SK-N-SH treated with all-trans-retinoic acid at 6 μM for 48 hours (cell line): ENCODE results near the gene OR5AU1.

Experiments used
- ARNTL ChIP-seq: fragments of 450-650 bp; formaldehyde crosslinking; IDR thresholded peaks from 2 replicates; pipeline ENCODE4 v1.5.0; 2020; ENCODE audit warnings: low read depth, mild to moderate bottlenecking, moderate library complexity, borderline replicate concordance
- TF ChIP-seq, protein P1 (sequence below): fragments of 250-450 bp; sonication (Bioruptor Pico); IDR thresholded peaks from 2 replicates; pipeline ENCODE4 v1.5.1; 2020; ENCODE audit warnings: low read depth, mild to moderate bottlenecking, moderate library complexity
- TF ChIP-seq, protein P2 (sequence below): fragments of 250-450 bp; sonication (Bioruptor Pico); IDR thresholded peaks from 2 replicates; pipeline ENCODE4 v1.8.0; 2021; ENCODE audit warnings: low read depth, mild to moderate bottlenecking, moderate library complexity, borderline replicate concordance
- TF ChIP-seq, protein P3 (sequence below): fragments of 250-450 bp; sonication (Bioruptor Pico); IDR thresholded peaks from 2 replicates; pipeline ENCODE4 v1.8.0; 2020; ENCODE audit warnings: mild to moderate bottlenecking, moderate library complexity, borderline replicate concordance
- TF ChIP-seq, protein P4 (sequence below): fragments of 250-450 bp; sonication (Bioruptor Pico); IDR thresholded peaks from 2 replicates; pipeline ENCODE4 v1.5.1; 2021; ENCODE audit warnings: mild to moderate bottlenecking, moderate library complexity
- TF ChIP-seq, protein P5 (sequence below): fragments of 250-450 bp; sonication (Bioruptor Pico); IDR thresholded peaks from 2 replicates; pipeline ENCODE4 v1.5.0; 2020; ENCODE audit warnings: mild to moderate bottlenecking, moderate library complexity

DNA sequence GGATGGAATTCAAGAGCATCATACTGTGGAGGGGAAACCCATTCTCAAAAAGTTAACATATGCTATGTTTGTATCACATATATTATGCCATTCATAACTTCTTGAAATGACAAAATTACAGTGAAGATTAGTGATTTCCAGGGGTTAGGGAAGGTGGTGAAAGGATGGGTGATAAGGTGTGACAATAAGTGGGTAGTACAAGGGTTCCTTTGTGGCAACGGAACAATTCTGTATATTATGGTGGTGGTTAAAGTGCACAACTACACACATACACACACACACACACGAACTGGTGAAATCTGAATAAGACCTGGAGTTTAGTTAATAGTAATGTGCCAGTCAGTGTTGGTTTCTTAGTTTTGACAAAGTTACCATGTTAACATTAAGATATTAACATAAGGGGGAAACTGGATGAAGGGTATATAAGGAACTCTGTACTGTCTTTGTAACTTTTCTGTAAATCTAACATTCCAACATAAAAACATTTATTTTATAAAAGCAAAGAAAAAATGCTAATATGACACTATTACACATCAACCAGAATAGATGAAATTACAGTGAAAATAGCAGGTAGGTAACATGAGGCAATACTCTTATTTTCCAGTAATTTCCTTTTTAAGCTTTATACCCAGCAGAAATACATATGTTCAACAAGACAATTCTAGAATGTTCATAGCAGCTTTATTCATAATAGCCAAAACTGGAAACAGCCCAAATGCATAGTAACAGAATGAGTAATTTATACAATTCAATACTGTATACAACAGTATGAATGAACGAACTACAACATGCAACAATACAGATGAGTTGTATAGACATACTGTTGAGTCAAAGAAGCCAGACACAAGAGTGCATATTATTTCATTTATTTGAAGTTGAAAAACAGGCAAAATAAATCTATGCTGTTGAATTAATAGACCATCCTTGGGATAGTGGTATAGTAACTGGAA, 44.0 kb upstream of the OR5AU1 start:
- TF ChIP-seq, protein P1, sequence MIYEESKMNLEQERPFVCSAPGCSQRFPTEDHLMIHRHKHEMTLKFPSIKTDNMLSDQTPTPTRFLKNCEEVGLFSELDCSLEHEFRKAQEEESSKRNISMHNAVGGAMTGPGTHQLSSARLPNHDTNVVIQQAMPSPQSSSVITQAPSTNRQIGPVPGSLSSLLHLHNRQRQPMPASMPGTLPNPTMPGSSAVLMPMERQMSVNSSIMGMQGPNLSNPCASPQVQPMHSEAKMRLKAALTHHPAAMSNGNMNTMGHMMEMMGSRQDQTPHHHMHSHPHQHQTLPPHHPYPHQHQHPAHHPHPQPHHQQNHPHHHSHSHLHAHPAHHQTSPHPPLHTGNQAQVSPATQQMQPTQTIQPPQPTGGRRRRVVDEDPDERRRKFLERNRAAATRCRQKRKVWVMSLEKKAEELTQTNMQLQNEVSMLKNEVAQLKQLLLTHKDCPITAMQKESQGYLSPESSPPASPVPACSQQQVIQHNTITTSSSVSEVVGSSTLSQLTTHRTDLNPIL, result no peak
- TF ChIP-seq, protein P2, sequence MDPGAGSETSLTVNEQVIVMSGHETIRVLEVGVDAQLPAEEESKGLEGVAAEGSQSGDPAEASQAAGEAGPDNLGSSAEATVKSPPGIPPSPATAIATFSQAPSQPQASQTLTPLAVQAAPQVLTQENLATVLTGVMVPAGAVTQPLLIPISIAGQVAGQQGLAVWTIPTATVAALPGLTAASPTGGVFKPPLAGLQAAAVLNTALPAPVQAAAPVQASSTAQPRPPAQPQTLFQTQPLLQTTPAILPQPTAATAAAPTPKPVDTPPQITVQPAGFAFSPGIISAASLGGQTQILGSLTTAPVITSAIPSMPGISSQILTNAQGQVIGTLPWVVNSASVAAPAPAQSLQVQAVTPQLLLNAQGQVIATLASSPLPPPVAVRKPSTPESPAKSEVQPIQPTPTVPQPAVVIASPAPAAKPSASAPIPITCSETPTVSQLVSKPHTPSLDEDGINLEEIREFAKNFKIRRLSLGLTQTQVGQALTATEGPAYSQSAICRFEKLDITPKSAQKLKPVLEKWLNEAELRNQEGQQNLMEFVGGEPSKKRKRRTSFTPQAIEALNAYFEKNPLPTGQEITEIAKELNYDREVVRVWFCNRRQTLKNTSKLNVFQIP (CRISPR knock-in tag), result no peak
- TF ChIP-seq, protein P3, sequence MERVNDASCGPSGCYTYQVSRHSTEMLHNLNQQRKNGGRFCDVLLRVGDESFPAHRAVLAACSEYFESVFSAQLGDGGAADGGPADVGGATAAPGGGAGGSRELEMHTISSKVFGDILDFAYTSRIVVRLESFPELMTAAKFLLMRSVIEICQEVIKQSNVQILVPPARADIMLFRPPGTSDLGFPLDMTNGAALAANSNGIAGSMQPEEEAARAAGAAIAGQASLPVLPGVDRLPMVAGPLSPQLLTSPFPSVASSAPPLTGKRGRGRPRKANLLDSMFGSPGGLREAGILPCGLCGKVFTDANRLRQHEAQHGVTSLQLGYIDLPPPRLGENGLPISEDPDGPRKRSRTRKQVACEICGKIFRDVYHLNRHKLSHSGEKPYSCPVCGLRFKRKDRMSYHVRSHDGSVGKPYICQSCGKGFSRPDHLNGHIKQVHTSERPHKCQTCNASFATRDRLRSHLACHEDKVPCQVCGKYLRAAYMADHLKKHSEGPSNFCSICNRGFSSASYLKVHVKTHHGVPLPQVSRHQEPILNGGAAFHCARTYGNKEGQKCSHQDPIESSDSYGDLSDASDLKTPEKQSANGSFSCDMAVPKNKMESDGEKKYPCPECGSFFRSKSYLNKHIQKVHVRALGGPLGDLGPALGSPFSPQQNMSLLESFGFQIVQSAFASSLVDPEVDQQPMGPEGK (CRISPR knock-in tag), result no peak
- TF ChIP-seq, protein P4, sequence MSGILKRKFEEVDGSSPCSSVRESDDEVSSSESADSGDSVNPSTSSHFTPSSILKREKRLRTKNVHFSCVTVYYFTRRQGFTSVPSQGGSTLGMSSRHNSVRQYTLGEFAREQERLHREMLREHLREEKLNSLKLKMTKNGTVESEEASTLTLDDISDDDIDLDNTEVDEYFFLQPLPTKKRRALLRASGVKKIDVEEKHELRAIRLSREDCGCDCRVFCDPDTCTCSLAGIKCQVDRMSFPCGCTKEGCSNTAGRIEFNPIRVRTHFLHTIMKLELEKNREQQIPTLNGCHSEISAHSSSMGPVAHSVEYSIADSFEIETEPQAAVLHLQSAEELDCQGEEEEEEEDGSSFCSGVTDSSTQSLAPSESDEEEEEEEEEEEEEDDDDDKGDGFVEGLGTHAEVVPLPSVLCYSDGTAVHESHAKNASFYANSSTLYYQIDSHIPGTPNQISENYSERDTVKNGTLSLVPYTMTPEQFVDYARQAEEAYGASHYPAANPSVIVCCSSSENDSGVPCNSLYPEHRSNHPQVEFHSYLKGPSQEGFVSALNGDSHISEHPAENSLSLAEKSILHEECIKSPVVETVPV (CRISPR knock-in tag), result no peak
- TF ChIP-seq ARNTL (CRISPR knock-in tag), result no peak
- TF ChIP-seq, protein P5, sequence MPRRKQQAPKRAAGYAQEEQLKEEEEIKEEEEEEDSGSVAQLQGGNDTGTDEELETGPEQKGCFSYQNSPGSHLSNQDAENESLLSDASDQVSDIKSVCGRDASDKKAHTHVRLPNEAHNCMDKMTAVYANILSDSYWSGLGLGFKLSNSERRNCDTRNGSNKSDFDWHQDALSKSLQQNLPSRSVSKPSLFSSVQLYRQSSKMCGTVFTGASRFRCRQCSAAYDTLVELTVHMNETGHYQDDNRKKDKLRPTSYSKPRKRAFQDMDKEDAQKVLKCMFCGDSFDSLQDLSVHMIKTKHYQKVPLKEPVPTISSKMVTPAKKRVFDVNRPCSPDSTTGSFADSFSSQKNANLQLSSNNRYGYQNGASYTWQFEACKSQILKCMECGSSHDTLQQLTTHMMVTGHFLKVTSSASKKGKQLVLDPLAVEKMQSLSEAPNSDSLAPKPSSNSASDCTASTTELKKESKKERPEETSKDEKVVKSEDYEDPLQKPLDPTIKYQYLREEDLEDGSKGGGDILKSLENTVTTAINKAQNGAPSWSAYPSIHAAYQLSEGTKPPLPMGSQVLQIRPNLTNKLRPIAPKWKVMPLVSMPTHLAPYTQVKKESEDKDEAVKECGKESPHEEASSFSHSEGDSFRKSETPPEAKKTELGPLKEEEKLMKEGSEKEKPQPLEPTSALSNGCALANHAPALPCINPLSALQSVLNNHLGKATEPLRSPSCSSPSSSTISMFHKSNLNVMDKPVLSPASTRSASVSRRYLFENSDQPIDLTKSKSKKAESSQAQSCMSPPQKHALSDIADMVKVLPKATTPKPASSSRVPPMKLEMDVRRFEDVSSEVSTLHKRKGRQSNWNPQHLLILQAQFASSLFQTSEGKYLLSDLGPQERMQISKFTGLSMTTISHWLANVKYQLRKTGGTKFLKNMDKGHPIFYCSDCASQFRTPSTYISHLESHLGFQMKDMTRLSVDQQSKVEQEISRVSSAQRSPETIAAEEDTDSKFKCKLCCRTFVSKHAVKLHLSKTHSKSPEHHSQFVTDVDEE (CRISPR knock-in tag), result no peak
